Aorta (tissue), 5 donors: ENCODE data around the gene MYOD1. TPM values are rescaled to one million over a fixed set of nuclear protein-coding genes. Genes with fewer than 3 reads are reported as not detected.

ENCODE experiments used
- ATAC-seq: fragments of 200-7000 bp; cut with Tn5 transposase; one replicate; pipeline ENCODE4 v1.9.1; 2022; ENCODE audit warnings: moderate library complexity; ENCODE audit not compliant: low FRiP score
- DNase-seq, 2 donors: peaks; one replicate each; pipeline ENCODE4 v3.0.0-alpha.2; 2020
- H3K27ac ChIP-seq, 2 donors: one replicate each; pipeline ENCODE4 v1.5.1; 2013; ENCODE audit warnings: low read length in 2 of 2, mild to moderate bottlenecking in 2 of 2, moderate library complexity in 2 of 2, control low read depth in 1 of 2, inconsistent platforms in 1 of 2, low read depth in 1 of 2
- H3K27me3 ChIP-seq, 2 donors: one replicate each; pipeline ENCODE4 v1.6.1; 2013; ENCODE audit warnings: control low read depth in 1 of 2, low read length in 1 of 2, mild to moderate bottlenecking in 1 of 2, moderate library complexity in 1 of 2; ENCODE audit not compliant: insufficient read depth in 2 of 2, control insufficient read depth in 1 of 2
- H3K36me3 ChIP-seq, 2 donors: one replicate each; pipeline ENCODE4 v1.6.1; 2013; ENCODE audit warnings: control low read depth in 1 of 2, low read length in 1 of 2, mild to moderate bottlenecking in 1 of 2; ENCODE audit not compliant: insufficient read depth in 2 of 2, control insufficient read depth in 1 of 2
- H3K4me1 ChIP-seq, 2 donors: one replicate each; pipeline ENCODE4 v1.6.1; 2013; ENCODE audit warnings: low read length in 2 of 2, control low read depth in 1 of 2, mild to moderate bottlenecking in 1 of 2, moderate library complexity in 1 of 2; ENCODE audit not compliant: insufficient read depth in 2 of 2, control insufficient read depth in 1 of 2
- H3K4me3 ChIP-seq, 2 donors: one replicate each; pipeline ENCODE4 v1.5.1; 2013; ENCODE audit warnings: low read length in 2 of 2, control low read depth in 1 of 2, mild to moderate bottlenecking in 1 of 2
- H3K9me3 ChIP-seq: one replicate; pipeline ENCODE4 v1.6.1; 2013; ENCODE audit warnings: mild to moderate bottlenecking, low read length; ENCODE audit not compliant: control insufficient read depth
- WGBS, 2 donors: extraction: QIAGEN DNeasy Blood & Tissue Kit; methylation state at CpG; one replicate each; pipeline ENCODE4 v1.1.7; 2013; 5-methylcytosine and 5-hydroxymethylcytosine counted together
- intact Hi-C, 2 donors: fragments of 100-400 bp; cut with DNase I; formaldehyde crosslinking; loops; one replicate each; pipeline versions ENCODE4 v1.14.2 to v1.15.0; 2022
- polyA plus RNA-seq, 2 donors: library from polyadenylated mRNA; stranded (reverse); fragments of 200-250 nt; gene quantifications; one replicate each; pipeline ENCODE4 v1.2.3, GENCODE V29; 2013
- total RNA-seq, 2 donors: library from RNA; stranded (reverse); fragmentation: NEBNext Ultra II Directional; extraction: Animal tissue kit (Norgen Biotek cat#: 25700); gene quantifications; one replicate each; pipeline ENCODE4 v1.2.1, GENCODE V29; 2021
- donor health status: healthy with polysubstance abuse.
- donor health status: Bipolar disorder and iron deficiency.
- donor health status: DM: no; HTN: no; CAD: no.
- donor health status: DM: no; HTN: no; CAD: no.
- donor health status: DM: yes; HTN: yes; CAD: no.

MYOD1 gene
- total and polyA plus RNA-seq, 4 donors = not detected

DNA sequence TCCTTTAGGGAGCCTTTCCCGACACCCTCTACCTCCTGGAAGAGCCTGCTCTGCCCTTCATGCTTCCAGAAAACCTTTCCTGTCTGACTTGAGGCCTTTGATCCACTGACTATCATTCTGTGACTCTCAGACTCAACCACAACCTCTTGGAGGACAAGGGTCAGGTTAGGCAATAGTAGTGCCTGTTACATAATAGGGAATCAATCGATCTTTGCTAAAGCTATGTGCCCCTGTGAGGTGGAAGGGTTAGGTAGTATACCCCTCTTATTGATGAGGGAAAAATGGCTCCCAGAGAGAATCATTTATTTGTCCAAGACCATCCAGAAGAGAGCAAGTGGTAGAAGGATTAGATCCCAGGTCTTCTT lies 31.4 kb downstream of the MYOD1 start:
- no peak for DNase-seq
- ATAC-seq = no peak
- Histone ChIP-seq H3K9me3 (no peaks in the 10 kb centered on the region), H3K27me3 (no peaks in the 10 kb centered on the region), H3K36me3 (no peaks in the 10 kb centered on the region), H3K4me1 (no peaks in the 10 kb centered on the region), H3K27ac (no peak overlapping the region), H3K4me3 (no peak overlapping the region)
- whole genome bisulfite sequencing, 2 donors = 76% methylated on average over 2 of the region's 2 CpGs
- intact Hi-C loops = no loop called here

DNA sequence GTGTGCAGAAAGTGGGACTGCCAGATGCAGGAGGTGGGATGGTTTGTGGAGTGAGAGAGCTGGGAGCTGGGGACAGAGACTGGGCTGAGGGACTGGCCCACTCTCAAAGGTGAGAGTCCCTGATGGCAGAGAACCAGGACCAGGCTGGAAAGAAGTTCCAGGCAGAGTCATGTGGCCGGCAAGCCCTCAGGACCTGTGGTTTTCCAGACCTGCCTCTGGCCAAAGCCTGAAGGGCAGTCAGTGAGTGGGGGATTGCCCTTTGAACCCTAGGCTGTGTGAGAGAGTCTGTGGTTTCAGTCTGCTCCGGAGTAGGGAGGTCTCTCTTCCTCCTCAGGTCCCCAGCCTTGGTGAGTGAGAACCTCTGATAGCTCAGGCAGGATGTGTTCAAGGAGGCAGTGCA lies 32.2 kb downstream of the MYOD1 start:
- Histone ChIP-seq H3K9me3 (no peaks in the 10 kb centered on the region), H3K27ac (no peak overlapping the region), H3K27me3 (no peaks in the 10 kb centered on the region), H3K4me1 (no peaks in the 10 kb centered on the region), H3K4me3 (no peak overlapping the region), H3K36me3 (no peaks in the 10 kb centered on the region)
- ATAC-seq = no peak
- DNase-seq = peak in 1 of 2 donors; percentile 40
- intact Hi-C loops = no loop called here
- WGBS, 2 donors = 77 to 78% methylated on average over 2 of the region's 2 CpGs

DNA sequence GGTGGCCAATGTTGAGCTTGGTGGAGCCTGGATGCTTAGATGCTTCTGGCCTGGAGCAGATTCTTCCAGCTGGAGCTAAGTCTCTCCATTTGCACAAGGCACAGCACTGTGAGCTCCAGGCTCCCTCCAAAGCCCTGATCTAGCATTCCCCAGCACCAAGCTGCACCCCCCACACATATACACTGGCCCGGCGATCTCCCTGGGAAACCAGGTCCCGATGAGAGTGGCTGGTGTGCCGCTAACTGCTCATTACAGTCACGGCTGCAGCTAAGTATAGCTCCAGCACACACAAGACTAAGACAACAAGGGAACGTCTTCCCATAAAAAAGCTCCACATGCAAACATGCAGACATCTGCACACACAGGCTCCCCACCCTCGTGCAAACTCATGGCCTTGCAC lies 32.8 kb downstream of the MYOD1 start:
- 69 to 71% methylated on average over 7 of the region's 7 CpGs for WGBS, 2 donors
- Histone ChIP-seq H3K36me3 (no peaks in the 10 kb centered on the region), H3K27me3 (no peaks in the 10 kb centered on the region), H3K4me1 (no peaks in the 10 kb centered on the region), H3K27ac (no peak overlapping the region), H3K4me3 (no peak overlapping the region), H3K9me3 (no peaks in the 10 kb centered on the region)
- intact Hi-C loops = no loop called here
- ATAC-seq (no peak), DNase-seq (peak in 1 of 2 donors; percentile 60)

DNA sequence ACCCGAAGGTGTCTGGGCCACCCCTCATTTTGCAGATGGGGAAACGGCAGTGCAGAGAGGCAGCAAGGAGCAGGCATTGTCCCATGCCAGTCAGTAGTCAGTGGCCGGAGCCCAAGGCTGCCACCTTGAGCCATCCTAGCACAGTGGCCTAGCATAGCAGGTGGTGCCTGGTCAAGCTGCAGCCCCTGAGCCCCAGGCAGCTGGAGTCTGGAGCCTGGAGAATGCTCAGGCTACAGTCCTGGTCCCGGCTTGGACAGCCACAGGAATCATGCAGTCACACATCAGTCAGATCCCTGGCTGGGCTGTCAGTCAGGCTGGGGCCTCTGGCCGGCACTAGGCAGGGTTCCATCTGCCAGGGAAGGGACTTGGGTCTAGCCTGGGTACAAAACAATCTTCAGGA lies 33.8 kb downstream of the MYOD1 start:
- no peaks in the 10 kb centered on the region for H3K27me3 ChIP-seq
- H3K9me3 ChIP-seq = no peaks in the 10 kb centered on the region
- no peak overlapping the region for H3K4me3 ChIP-seq
- DNase-seq = peak; percentile 32 to 35
- no peaks in the 10 kb centered on the region for H3K4me1 ChIP-seq
- intact Hi-C loops = no loop called here
- no peaks in the 10 kb centered on the region for H3K36me3 ChIP-seq
- no peak overlapping the region for H3K27ac ChIP-seq
- WGBS, 2 donors = 61 to 81% methylated on average over 5 of the region's 5 CpGs
- ATAC-seq = no peak

DNA sequence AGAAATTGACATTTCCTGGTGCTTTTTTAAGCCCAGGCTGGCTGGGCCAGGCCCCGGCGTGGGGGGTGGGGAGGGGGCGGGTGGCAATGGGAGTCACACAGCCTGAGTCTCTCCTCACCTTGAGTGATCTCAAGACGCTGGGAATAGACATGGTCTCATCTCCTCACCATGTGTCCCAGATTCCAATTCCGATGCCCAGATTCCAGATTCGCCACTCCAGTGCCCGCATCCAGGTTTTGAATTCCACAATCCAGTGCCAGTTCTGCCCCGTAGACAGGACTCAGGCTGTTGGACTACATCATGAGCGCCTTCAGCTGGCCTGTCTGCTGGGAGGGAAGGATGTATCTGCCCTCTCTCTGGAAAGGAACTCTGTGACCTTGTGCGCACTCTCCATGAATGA lies 34.3 kb downstream of the MYOD1 start:
- H3K9me3 ChIP-seq = no peaks in the 10 kb centered on the region
- no peak overlapping the region for H3K27ac ChIP-seq
- H3K27me3 ChIP-seq = no peaks in the 10 kb centered on the region
- intact Hi-C loops = no loop called here
- no peaks in the 10 kb centered on the region for H3K36me3 ChIP-seq
- DNase-seq = peak; percentile 27 to 33
- ATAC-seq = no peak
- WGBS, 2 donors = 72 to 80% methylated on average over 10 of the region's 10 CpGs
- no peak overlapping the region for H3K4me3 ChIP-seq
- H3K4me1 ChIP-seq = no peaks in the 10 kb centered on the region

DNA sequence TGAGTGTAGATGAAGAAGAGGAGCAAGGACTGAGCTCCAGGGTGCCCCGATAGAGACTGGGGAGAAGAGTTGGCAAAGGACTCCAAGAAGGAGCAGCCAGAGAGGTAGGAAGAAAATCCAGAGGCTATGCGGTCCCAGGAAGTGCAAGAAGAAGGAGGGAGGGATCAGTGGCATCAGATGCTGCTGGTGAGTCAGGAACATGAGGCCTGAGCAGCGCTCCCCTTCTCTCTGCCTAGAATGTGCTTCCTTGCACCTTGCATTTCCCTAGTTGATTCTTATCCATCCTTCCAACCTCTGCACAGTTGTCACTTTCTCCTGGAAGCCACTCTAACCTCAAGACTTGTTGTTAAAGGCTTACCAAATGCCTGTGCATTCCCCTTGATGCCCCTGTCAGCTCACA lies 36.5 kb downstream of the MYOD1 start:
- Histone ChIP-seq H3K27me3 (no peaks in the 10 kb centered on the region), H3K36me3 (no peaks in the 10 kb centered on the region), H3K9me3 (no peaks in the 10 kb centered on the region), H3K27ac (no peak overlapping the region), H3K4me3 (no peak overlapping the region), H3K4me1 (no peaks in the 10 kb centered on the region)
- ATAC-seq (no peak), DNase-seq (no peak)
- 69 to 86% methylated on average over 3 of the region's 3 CpGs for WGBS, 2 donors
- intact Hi-C loops = no loop called here

DNA sequence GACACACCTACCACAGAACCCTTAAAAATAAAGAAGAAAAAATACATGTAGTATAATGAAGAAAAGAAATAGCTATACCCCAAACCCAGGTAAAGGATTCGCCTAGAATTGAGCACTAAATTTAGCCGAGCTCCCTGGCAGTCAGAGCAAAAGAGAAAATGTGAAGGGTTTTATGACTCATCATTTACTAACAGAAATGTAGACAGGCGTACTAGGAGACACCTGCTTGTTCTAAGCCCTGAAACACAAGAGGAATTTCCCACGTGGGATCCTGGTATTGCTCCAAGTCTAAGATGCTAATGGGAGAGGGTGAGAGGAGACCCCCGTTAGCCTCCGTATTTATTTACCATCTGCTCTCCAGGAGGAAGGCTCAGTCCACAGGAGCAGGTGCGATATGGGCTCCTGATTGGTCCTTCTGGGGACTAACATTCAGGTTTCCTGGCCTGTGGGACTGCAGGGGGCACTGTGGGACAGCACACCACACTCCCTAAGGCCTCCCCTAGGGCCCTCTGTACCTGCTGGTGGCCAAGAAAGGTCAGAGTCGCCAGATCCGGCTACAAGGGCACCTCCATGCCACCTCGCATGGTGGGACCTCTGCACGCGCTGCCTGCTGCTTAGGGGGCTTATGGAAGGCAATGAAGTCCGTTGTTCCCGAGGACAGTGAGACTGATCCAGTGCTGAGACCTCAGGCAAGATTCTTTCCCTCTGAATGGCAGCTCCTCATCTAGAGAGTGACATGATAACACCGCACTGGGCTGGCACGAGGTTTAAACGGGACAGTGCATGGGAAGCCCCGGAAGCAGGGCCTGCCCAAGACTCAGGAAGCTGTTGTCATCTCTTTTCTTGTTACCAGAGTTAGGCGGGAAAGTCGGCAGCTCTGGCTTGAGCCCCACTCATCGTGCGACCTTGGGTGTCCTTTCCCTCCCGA lies 41.0 kb downstream of the MYOD1 start:
- Histone ChIP-seq H3K9me3 (no peaks in the 10 kb centered on the region), H3K27me3 (no peaks in the 10 kb centered on the region), H3K4me3 (no peak overlapping the region), H3K36me3 (no peaks in the 10 kb centered on the region), H3K27ac (no peak overlapping the region), H3K4me1 (no peaks in the 10 kb centered on the region)
- ATAC-seq = peak; percentile 61
- intact Hi-C loops = loop anchor here in 1 of 2 donors (10.0 kb wide), 1 partner anchor 214 kb away; no protein-coding TSS in a partner anchor
- whole genome bisulfite sequencing, 2 donors = 63 to 68% methylated on average over 23 of the region's 23 CpGs
- no peak for DNase-seq

DNA sequence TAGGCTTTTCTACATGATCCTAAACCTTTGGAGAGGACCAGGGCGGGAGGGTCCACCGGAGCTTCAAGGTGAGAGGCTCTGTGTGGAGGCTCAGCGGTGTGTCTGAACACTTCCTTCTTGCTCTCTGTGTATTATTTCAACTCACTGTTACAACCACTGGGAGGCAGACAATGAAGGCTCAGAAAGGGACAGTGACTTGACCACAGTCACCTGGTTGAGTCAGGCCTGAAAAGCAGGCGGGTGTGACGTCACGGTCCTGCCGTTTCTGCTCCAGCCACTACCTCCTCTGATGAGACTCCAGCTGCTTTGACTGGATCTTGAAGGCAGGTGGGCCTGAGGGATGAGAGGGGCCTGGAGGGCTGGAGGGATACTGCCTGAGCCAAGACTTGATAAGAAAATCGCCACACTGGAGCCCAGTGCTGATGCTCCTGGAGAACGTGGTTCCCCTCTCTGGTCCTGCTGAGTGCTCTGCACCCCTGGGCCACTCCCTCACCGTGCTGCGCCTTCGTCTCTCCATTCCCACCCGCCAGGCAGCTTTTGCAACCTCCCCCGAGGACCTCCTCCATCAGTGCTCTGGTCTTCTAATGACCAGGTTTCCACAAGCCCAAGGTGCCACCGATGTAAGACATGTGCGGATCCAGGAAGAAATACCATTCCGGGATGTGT lies 43.1 kb downstream of the MYOD1 start:
- no peak for DNase-seq
- Histone ChIP-seq H3K9me3 (no peaks in the 10 kb centered on the region), H3K27ac (no peak overlapping the region), H3K27me3 (no peaks in the 10 kb centered on the region), H3K36me3 (no peaks in the 10 kb centered on the region), H3K4me1 (no peaks in the 10 kb centered on the region), H3K4me3 (no peak overlapping the region)
- ATAC-seq = no peak
- 88 to 89% methylated on average over 17 of the region's 17 CpGs for WGBS, 2 donors
- intact Hi-C loops = loop anchor here in 1 of 2 donors (10.0 kb wide), 1 partner anchor 212 kb away; no protein-coding TSS in a partner anchor
